Measurements from ENCODE around the gene RASL12.

GRCh38 chr15:65059369-65059750, 8.4 kb downstream of the RASL12 start:
- TF ChIP-seq CTCF (IDR thresholded peaks at IDR 0.05) (no peak), POLR2AphosphoS5 (IDR thresholded peaks at IDR 0.05; ENCODE audit: insufficient read depth in 1 of 2, low read depth in 1 of 2) (no peak), POLR2A (IDR thresholded peaks at IDR 0.05) (no peak)
